Measurements from ENCODE around the gene CNBD2. TPM values are rescaled to one million over a fixed set of nuclear protein-coding genes. Genes with fewer than 3 reads are reported as not detected.

Gene CNBD2
- total and polyA plus RNA-seq, 10 of the 15 experiments (the other 5 are each of a cell fraction or from before 2014, with no cell fraction given), result 0.86 to 7.4 (median 4.6) TPM

DNA sequence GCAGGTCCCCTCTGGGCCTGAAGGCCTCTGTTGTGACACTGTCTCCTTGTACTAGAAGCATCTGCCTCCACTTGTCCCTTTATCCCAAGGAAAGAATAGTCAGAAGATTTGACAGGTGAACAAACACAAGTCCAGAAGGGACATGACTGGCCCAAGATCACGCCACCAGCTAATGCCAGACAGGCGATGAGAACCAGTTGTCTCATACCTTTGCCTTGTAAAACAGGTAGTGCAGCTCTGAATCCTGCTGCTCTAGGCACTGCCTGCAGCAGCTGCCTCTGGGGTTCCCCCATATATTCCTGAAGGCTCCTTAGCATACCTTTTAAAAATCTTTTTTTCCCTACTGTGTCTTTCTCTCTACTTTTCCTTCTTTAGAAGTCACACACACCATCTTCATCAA is 39.1 kb upstream of the CNBD2 start:
- no peaks in the 10 kb centered on the region for H3K9me3 ChIP-seq (replicated peaks; ENCODE audit: control insufficient read depth, insufficient read depth, low read length)
- H3K36me3 ChIP-seq (ENCODE audit: control insufficient read depth in 2 of 2, insufficient read depth in 2 of 2, low read length in 1 of 2), result peaks cover 11 to 20% of the 10 kb centered on the region in 2 experiments; a peak in 3 of 4 replicates
- H3K27ac ChIP-seq (ENCODE audit: control insufficient read depth, insufficient read depth), result no peak overlapping the region
- H3K27me3 ChIP-seq (replicated peaks in 1 of 2; ENCODE audit: control insufficient read depth in 2 of 2, insufficient read depth in 2 of 2, low read length in 1 of 2), result no peaks in the 10 kb centered on the region
- ATAC-seq, result no peak
- H3K4me2 ChIP-seq (ENCODE audit: control insufficient read depth, insufficient read depth), result no peak overlapping the region
- POLR2A ChIA-PET, result no interaction called here
- SMC1A ChIA-PET (ENCODE audit: uncharacterized antibody, unreplicated experiment), result no interaction called here
- in situ Hi-C loops (cut with MboI) (no loop called here), intact Hi-C loops (cut with micrococcal nuclease; ENCODE audit: unreplicated experiment) (no loop called here)
- TF ChIP-seq, protein P1, sequence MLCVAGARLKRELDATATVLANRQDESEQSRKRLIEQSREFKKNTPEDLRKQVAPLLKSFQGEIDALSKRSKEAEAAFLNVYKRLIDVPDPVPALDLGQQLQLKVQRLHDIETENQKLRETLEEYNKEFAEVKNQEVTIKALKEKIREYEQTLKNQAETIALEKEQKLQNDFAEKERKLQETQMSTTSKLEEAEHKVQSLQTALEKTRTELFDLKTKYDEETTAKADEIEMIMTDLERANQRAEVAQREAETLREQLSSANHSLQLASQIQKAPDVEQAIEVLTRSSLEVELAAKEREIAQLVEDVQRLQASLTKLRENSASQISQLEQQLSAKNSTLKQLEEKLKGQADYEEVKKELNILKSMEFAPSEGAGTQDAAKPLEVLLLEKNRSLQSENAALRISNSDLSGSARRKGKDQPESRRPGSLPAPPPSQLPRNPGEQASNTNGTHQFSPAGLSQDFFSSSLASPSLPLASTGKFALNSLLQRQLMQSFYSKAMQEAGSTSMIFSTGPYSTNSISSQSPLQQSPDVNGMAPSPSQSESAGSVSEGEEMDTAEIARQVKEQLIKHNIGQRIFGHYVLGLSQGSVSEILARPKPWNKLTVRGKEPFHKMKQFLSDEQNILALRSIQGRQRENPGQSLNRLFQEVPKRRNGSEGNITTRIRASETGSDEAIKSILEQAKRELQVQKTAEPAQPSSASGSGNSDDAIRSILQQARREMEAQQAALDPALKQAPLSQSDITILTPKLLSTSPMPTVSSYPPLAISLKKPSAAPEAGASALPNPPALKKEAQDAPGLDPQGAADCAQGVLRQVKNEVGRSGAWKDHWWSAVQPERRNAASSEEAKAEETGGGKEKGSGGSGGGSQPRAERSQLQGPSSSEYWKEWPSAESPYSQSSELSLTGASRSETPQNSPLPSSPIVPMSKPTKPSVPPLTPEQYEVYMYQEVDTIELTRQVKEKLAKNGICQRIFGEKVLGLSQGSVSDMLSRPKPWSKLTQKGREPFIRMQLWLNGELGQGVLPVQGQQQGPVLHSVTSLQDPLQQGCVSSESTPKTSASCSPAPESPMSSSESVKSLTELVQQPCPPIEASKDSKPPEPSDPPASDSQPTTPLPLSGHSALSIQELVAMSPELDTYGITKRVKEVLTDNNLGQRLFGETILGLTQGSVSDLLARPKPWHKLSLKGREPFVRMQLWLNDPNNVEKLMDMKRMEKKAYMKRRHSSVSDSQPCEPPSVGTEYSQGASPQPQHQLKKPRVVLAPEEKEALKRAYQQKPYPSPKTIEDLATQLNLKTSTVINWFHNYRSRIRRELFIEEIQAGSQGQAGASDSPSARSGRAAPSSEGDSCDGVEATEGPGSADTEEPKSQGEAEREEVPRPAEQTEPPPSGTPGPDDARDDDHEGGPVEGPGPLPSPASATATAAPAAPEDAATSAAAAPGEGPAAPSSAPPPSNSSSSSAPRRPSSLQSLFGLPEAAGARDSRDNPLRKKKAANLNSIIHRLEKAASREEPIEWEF (IDR thresholded peaks at IDR 0.05; ENCODE audit: insufficient replicate concordance, low read depth, low read length), result no peak
- no peak for TF ChIP-seq ATF7 (IDR thresholded peaks at IDR 0.05; ENCODE audit: low read depth)
- TF ChIP-seq YBX1 (IDR thresholded peaks at IDR 0.05), result no peak
- no peak for TF ChIP-seq PML (IDR thresholded peaks at IDR 0.05; ENCODE audit: low read length)
- TF ChIP-seq CTCF (IDR thresholded peaks at IDR 0.05 in 2 of 3, conservative IDR thresholded peaks at IDR 0.05 in 1 of 3; ENCODE audit: control insufficient read depth in 2 of 3, extremely low read depth in 1 of 3, insufficient read depth in 1 of 3, low read depth in 3 of 3, low read length in 3 of 3), result no peak
- TF ChIP-seq MYB (IDR thresholded peaks at IDR 0.05; ENCODE audit: borderline replicate concordance, low read depth, low read length), result no peak
- TF ChIP-seq SUZ12 (IDR thresholded peaks at IDR 0.05; ENCODE audit: unreplicated experiment), result no peak
- no peak for FAIRE-seq
- H2AFZ ChIP-seq (ENCODE audit: control insufficient read depth, low read depth, low read length), result no peak overlapping the region
- RAD21 ChIA-PET (ENCODE audit: unreplicated experiment), result no interaction called here
- no peaks in the 10 kb centered on the region for H3K79me2 ChIP-seq (ENCODE audit: control insufficient read depth, insufficient read depth, low read length)
- no peak overlapping the region for H3K9ac ChIP-seq (ENCODE audit: control insufficient read depth, insufficient read depth, low read length)
- H3K4me3 ChIP-seq, result no peak overlapping the region
- WGBS (ENCODE audit: insufficient coverage, insufficient replicate concordance, low lambda C conversion rate, missing lambda C conversion rate), result 100% methylated on average over 2 of the region's 2 CpGs
- DNase-seq (ENCODE audit: low read depth, low spot score), result no peak
- H4K20me1 ChIP-seq (ENCODE audit: control insufficient read depth, insufficient read depth), result peaks cover 3% of the 10 kb centered on the region; the same call in 1 of the 2 replicates
- H3K4me1 ChIP-seq (ENCODE audit: control insufficient read depth, insufficient read depth, low read length), result no peaks in the 10 kb centered on the region
- BruUV-seq (replicated peaks), result no TSS peak
- CTCF ChIA-PET, result no interaction called here

Measured in GM12878 (cell line).